Measurements from ENCODE around the gene PPIL3.

DNA sequence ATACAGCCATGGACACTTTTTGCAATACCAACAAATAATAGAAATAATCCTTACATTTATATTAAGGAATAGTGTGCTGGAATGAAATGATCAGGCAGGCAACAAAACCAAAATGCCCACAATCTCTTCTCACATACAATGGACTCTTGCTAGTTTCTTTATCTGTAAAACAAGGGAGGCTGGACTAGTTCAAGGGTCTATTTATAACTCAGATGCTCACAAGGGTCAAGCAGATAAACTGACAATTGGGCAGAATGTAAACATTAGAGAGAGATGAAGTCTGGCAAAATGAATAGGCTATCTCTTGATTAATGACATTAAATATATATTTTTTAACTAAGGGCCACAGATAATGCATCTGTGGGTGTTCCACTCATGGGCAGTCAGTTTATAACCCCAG lies 11.4 kb downstream of the PPIL3 start:
- TF ChIP-seq CTCF (IDR thresholded peaks at IDR 0.05) (no peak), POLR2AphosphoS5 (IDR thresholded peaks at IDR 0.05; ENCODE audit: low read depth, low read length) (no peak), SIN3A (IDR thresholded peaks at IDR 0.05; ENCODE audit: borderline replicate concordance, insufficient read depth, low read depth, low read length) (no peak)
- TF ChIP-seq, protein P1, sequence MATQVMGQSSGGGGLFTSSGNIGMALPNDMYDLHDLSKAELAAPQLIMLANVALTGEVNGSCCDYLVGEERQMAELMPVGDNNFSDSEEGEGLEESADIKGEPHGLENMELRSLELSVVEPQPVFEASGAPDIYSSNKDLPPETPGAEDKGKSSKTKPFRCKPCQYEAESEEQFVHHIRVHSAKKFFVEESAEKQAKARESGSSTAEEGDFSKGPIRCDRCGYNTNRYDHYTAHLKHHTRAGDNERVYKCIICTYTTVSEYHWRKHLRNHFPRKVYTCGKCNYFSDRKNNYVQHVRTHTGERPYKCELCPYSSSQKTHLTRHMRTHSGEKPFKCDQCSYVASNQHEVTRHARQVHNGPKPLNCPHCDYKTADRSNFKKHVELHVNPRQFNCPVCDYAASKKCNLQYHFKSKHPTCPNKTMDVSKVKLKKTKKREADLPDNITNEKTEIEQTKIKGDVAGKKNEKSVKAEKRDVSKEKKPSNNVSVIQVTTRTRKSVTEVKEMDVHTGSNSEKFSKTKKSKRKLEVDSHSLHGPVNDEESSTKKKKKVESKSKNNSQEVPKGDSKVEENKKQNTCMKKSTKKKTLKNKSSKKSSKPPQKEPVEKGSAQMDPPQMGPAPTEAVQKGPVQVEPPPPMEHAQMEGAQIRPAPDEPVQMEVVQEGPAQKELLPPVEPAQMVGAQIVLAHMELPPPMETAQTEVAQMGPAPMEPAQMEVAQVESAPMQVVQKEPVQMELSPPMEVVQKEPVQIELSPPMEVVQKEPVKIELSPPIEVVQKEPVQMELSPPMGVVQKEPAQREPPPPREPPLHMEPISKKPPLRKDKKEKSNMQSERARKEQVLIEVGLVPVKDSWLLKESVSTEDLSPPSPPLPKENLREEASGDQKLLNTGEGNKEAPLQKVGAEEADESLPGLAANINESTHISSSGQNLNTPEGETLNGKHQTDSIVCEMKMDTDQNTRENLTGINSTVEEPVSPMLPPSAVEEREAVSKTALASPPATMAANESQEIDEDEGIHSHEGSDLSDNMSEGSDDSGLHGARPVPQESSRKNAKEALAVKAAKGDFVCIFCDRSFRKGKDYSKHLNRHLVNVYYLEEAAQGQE (IDR thresholded peaks at IDR 0.05; ENCODE audit: insufficient read depth in 1 of 2, low read depth in 2 of 2, low read length in 1 of 2) = no peak
